ENCODE measurements around the gene UBQLN1.
"Not testable (repeated sequence)": the region's sequence is repeated elsewhere in the genome, so short reads cannot be mapped to it uniquely, and the experiment has no call there.

The UBQLN1 gene

DNA sequence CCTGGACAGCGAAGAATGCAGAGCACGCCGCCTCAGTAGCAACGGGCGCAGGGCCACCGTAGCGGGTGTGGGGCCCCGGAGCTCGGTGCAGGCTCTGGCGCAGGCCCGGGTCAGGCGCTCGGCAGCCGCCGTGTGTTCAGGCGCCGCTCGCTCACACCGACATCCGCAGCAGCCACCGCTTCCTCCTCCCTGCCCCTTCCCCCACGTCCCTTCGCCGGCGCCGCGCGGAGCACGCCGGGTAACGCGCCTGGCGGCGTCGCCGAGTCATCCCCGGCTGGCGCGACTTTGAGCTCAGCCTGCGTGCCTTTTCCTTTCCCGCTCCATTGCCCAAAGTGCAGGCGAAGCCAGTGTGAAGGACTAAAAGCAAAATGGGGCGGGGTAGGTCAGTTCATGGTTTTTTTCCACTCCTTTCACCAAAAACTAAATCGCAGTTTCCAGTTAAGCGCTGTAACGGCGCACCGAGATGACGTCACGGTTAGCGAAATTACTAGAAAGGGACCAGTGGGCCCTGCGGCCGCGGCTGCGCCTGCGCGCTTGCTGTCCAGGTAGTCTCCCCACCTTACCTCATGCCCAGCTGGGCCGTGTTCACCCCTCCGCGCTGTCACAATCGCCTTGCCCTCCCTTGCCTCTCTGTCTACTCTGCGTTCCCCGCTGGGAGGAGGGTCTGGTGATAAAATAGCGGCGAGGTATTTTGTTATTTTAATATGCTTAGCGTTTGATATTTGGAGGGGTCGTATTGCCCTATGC is at the start of gene UBQLN1:
UBQLN1 (minus strand) TSS at position 191 of the 747 bp plus-strand sequence. CDS start 279 bp downstream, outside the sequence.
- peak; percentile 82 for DNase-seq

- DNase-seq: no peak
These were observed 46.7 kb upstream of the UBQLN1 start for GRCh38 chr9:83754383-83754977.

DNA sequence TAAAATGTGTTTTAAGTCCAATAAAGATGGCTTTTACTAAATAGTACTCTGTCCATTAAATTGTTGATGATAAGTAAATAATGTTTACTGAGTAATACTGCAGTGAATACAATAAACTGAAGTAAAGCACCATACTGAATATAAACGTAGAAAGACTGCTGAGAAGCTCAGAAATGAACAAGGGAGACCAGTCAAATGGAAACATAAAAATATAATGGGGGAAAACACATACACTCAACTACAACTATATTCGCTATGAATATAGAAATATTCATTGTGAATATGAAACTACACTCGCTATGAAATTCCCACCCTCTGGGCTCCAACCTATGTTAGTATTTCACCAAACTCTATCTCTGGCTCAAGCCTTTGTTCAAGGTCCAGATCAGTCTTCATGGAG is 41.9 kb upstream of the UBQLN1 start:
- DNase-seq: no peak

DNA sequence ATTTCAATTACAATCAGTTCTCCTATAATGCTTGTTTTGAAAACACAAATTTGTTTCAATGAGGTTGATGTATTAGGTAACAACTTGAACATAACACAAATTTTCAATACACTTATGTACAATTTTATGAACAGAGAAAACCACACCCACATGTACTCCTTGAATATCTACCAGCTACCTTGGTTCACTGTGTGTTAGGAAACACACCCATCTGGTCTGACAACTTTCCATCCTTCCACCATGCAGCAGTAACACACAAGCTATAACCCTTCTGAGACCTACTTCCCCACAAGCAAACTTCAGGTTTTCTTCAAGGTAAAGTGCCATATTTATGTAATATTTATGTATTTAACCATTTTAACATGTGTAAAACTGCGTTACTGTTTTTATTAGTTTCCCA is 36.4 kb upstream of the UBQLN1 start:
- DNase-seq: no peak

GRCh38 chr9:83733739-83734138 is 26.0 kb upstream of the UBQLN1 start:
- DNase-seq: no peak

DNA sequence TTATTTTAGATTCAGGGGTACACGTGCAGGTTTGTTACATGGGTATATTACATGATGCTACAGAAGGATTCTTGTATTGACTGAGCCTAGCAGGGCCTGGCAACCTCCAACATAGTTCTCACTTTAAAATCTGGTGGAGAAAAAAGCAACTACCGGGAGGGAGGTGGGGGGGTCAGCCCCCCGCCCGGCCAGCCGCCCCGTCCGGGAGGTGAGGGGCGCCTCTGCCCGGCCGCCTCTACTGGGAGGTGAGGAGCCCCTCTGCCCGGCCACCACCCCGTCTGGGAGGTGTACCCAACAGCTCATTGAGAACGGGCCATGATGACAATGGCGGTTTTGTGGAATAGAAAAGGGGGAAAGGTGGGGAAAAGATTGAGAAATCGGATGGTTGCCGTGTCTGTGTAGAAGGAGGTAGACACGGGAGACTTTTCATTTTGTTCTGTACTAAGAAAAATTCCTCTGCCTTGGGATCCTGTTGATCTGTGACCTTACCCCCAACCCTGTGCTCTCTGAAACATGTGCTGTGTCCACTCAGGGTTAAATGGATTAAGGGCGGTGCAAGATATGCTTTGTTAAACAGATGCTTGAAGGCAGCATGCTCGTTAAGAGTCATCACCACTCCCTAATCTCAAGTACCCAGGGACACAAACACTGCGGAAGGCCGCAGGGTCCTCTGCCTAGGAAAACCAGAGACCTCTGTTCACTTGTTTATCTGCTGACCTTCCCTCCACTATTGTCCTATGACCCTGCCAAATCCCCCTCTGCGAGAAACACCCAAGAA is 21.0 kb upstream of the UBQLN1 start:
- not testable (repeated sequence) for DNase-seq

DNA sequence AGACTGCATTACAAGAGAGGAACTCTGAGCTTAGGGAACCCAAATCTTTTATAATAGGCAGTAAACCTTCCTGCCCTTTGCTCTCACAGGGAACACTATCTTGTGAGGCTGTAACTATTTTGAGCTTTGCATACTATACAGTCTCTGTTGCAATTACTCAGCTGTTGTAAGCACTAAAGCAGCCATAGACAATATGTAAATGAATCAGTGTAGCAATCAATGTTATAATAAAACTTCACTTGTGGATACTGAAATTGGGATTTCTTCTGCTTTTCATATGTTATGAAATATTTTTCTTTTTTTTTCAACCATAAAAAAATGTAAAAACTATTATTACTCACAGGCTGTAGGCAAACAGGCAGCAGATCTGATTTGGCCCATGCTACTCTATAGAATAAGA is 16.7 kb upstream of the UBQLN1 start:
- no peak for DNase-seq

DNA sequence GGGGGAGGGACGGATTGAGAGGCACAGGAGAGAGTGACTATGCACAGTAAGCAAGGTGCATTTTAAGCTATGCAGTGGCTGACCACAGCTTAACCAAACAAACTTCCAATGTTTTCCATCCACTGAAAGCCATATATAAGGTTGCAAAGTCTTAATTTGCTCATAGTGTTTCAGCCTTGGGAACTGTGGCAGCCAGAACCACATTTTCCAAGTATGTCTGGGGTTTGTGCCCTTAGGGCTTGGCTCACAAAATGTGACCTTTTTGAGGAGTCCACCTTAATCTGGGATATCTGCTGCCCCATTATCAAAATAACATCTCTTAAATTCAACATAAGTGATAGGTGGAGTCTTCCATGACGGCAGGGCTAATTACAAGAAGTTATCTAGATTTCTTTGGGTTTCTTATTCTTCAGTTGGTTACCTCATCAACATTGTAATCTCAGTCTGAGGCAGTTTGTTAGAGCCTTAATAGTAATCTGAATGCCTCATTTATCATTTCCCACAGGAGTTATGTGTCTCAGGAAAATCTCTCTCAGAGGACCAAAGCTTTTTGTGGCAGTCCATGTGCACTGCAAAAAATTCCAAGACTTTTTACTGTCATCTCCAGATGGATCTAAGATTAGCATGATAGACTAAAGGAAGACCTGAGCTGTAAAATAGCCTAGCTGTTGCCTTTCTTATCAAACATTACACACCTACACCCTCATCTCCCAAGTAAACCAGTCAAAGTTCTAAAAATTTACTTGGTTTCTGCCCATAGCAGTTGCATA is 15.2 kb upstream of the UBQLN1 start:
- DNase-seq: no peak

- DNase-seq: no peak
These were observed 13.8 kb upstream of the UBQLN1 start for GRCh38 chr9:83721509-83721908.

DNA sequence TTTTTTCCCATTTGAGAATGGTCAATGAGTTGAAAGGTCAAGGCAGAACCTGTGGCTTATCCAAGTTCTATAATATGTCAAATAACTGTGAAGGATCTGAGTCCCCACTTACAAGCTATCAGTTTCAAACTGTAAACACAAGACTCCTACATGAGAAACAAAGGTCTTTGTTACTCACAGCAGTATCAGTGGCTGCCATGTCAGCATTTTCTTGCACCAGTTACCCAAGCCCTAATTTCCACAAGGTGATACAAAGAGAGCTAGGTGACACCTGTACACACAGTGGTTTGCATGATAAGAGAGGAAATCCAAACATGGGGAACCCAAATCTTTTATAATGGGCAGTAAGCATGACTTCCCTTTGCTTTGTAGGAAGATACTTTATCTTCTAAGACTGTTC is 8.0 kb upstream of the UBQLN1 start:
- DNase-seq: no peak

GRCh38 chr9:83715221-83715620 is 7.5 kb upstream of the UBQLN1 start:
- no peak for DNase-seq

DNA sequence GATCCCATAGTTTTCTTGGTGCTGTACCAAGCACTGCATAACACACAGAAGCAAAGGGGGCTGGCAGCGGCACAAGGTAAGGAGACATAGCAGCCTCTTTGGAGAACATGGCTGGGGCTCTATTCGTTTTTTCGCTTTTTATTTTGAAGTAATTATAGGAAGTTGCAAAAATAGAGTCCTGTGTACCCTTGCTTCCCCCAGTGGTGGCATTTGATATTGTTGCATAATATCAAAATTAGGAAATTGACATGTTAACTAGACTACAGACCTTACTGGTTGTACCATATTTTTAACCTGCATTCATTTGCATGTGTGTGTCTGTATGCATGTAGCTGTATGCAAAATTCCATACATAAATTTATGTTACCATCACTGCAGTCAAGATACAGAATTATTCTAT is 6.6 kb upstream of the UBQLN1 start:
- no peak for DNase-seq

DNA sequence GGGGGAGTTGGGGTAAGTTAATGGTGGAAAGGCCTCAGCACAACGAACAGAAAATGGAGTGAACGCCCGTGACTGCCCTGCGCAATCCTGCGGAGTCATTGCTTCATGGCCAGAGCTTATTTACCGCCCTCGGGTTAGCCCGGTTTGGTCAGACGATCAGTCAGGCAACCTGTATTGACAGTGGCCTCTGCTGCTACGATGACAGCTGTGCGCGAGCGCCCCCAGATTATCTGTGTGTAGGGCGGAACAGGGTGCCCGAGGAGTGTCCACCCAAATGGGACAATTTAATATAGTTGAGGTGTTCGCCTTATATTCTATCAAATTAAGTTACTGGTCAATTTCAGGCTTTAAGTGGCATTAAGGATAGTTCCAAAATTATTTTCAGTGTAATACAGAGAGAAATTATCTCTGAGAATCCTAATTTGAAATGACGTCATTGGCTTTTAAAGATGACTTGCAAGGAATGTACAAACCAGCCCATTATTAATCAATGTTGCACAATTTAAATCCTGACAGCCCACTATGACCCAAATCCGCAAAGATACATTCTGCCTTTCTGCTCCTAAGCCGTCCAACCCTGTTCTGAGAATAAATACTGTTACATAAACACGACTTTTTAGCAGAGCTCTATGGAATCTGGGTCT is 879 bp upstream of the UBQLN1 start:
- DNase-seq: peak; percentile 56

DNA sequence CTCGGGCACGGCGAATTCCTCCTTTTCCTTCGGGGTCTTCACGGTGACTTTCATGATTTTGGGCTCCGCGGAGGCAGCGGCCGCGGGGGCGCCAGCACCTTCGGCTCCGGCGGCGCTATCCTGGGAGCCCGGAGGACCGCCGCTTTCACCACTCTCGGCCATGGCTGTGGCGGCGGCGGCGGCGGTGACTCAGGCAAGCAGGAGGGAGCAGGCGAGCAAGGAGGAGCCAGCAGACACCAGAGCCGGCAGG is 315 bp downstream of the UBQLN1 start:
- DNase-seq: no peak

DNA sequence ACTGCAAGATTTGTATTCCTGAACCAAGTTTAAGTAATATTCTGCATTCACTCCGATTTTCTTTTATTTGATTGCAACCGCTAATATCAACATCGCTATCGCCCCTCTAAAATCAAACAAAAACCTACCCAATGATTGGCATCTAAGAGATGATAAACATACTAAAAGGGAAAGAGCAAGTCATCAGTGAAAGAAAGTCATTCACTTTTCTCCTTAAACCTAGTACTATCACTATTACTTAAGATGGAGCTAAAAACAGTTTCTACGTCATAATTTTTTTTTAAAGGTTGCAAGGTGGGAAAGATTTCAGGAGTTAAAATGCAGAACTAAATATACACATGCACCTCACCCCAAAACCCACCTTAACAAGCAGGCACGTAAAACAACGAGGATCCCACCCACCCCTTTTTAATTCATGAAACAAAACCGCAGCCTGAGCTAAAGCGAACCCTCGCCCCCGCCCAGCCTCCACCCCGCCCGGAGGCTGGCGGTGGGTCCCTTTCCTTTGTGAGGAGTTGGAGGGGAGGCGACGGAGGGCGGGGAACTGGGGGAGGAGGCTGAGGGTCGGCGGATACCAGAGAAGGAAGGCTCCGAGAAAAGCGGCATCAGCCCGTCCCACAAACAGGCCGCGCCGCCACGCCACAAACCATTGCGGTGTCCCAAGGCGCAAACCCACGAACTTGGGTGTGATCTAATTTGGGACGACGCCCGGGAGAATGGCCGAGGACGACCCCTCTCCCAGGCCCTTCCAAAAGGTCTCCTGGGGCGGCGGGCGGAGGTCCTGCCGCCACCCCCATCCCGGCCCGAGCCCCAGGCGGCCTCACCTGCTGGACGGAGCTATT is 861 bp downstream of the UBQLN1 start:
- no peak for DNase-seq

- not testable (repeated sequence) for DNase-seq
These were observed 2.5 kb downstream of the UBQLN1 start for GRCh38 chr9:83705219-83705651.

- no peak for DNase-seq
These were observed 6.0 kb downstream of the UBQLN1 start for GRCh38 chr9:83701769-83702168.

- no peak for DNase-seq
These were observed 6.5 kb downstream of the UBQLN1 start for GRCh38 chr9:83701286-83701685.

- DNase-seq: no peak
These were observed 8.1 kb downstream of the UBQLN1 start for GRCh38 chr9:83699615-83700014.

DNA sequence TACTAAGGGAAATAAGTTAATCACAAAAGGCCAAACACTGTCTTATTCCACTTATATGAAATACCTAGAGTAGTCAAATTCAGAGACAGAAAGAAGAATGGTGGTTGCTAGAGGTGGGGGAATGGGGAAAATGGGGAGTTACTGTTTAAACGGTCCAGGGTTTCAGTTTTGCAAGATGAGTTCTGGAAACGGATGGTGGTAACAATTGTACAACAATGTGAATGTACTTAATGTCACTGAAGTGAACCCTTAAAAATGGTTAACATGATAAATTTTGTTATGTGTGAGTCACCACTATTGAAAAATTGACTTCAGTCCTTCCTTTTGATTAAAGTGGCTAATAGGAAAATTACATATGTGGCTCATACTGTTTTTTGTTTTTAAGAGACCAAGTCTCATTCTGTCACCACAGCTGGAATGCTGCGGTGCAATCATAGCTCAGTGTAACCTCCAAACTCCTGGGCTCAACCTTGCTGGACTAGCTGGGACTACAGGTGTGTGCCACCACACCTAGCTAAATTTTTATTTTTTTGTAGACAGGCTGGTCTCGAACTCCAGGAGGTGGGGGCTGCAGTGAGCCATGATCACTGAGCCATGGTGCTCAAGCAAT is 8.7 kb downstream of the UBQLN1 start:
- DNase-seq: no peak

GRCh38 chr9:83691492-83691891 is 16.3 kb downstream of the UBQLN1 start:
- no peak for DNase-seq

GRCh38 chr9:83688921-83689320 is 18.8 kb downstream of the UBQLN1 start:
- no peak for DNase-seq
